ENCODE data around the gene TRAF7.

DNA sequence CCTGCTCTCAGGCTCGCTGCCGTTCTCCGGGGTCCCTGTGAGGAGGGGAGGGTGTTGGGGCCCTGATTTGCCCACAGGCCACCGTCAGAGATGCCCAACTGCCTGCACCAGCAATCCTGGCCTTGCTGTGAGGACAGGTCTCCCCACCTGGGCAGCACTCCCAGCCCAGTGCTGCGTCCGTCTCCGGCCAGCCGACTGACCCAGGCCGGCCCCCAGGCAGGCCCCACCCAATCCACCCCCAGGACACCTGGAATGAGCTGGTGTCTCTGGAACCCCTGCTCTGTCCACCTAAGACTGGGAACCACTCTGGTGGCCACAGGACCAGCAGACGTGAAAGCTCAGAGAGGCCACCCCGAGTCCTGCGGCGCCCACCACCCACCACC lies 40.0 kb upstream of the TRAF7 start:
- TF ChIP-seq CTCF (conservative IDR thresholded peaks at IDR 0.05), result no peak
- TF ChIP-seq EZH2 (IDR thresholded peaks at IDR 0.05; ENCODE audit: low read depth), result no peak

Data from PC-9 (cell line).